Mesendoderm (in vitro differentiated cells): ENCODE results near the gene RUFY4.
A peak's percentile ranks its signal among the peaks of the same experiment; 100 is the strongest.
"Not testable (repeated sequence)": the region's sequence is repeated elsewhere in the genome, so short reads cannot be mapped to it uniquely, and the experiment has no call there.

Experiments
- DNase-seq: peaks from one replicate; pipeline ENCODE4 v3.0.0; 2013
- H2AK5ac ChIP-seq: 2 replicates; pipeline ENCODE4 v1.6.1; 2013; ENCODE audit warnings: low read length, inconsistent platforms
- H2BK120ac ChIP-seq: 2 replicates; pipeline ENCODE4 v1.6.1; 2013; ENCODE audit warnings: low read depth, mild to moderate bottlenecking, low read length, moderate library complexity, mixed read lengths
- H2BK15ac ChIP-seq: replicated peaks from 2 replicates; pipeline ENCODE4 v1.6.1; 2013; ENCODE audit warnings: low read depth, mild to moderate bottlenecking, moderate library complexity
- H2BK5ac ChIP-seq: 2 replicates; pipeline ENCODE4 v1.6.1; 2013; ENCODE audit warnings: low read length, inconsistent platforms
- H3K18ac ChIP-seq: 2 replicates; pipeline ENCODE4 v1.6.1; 2013; ENCODE audit warnings: mild to moderate bottlenecking, low read length, mixed read lengths
- H3K23ac ChIP-seq: one replicate; pipeline ENCODE4 v1.6.1; 2013; ENCODE audit warnings: low read length
- H3K27ac ChIP-seq: 2 replicates; pipeline ENCODE4 v1.5.1; 2013; ENCODE audit warnings: low read depth, mild to moderate bottlenecking, inconsistent platforms, low read length, moderate library complexity
- H3K27me3 ChIP-seq: 2 replicates; pipeline ENCODE4 v1.6.1; 2013; ENCODE audit warnings: low read length, control low read depth, mild to moderate bottlenecking, inconsistent platforms; ENCODE audit not compliant: insufficient read depth, poor library complexity
- H3K36me3 ChIP-seq: 2 replicates; pipeline ENCODE4 v1.6.1; 2013; ENCODE audit warnings: low read length, inconsistent platforms; ENCODE audit not compliant: control insufficient read depth, insufficient read depth
- H3K4ac ChIP-seq: one replicate; pipeline ENCODE4 v1.6.1; 2013; ENCODE audit warnings: low read depth, mild to moderate bottlenecking, low read length, moderate library complexity
- H3K4me1 ChIP-seq: 2 replicates; pipeline ENCODE4 v1.6.1; 2013; ENCODE audit warnings: low read depth, low read length, inconsistent platforms; ENCODE audit not compliant: control insufficient read depth
- H3K4me2 ChIP-seq: 2 replicates; pipeline ENCODE4 v1.6.1; 2013; ENCODE audit warnings: low read length
- H3K4me3 ChIP-seq: 2 replicates; pipeline ENCODE4 v1.5.1; 2013; ENCODE audit warnings: mild to moderate bottlenecking, low read length
- H3K56ac ChIP-seq: one replicate; pipeline ENCODE4 v1.6.1; 2013; ENCODE audit warnings: low read length
- H3K79me1 ChIP-seq: 2 replicates; pipeline ENCODE4 v1.6.1; 2013; ENCODE audit warnings: low read length, inconsistent platforms
- H3K79me2 ChIP-seq: 2 replicates; pipeline ENCODE4 v1.6.1; 2013; ENCODE audit warnings: mild to moderate bottlenecking, low read length; ENCODE audit not compliant: control insufficient read depth, insufficient read depth
- H3K9ac ChIP-seq: 2 replicates; pipeline ENCODE4 v1.6.1; 2013; ENCODE audit warnings: low read length, inconsistent platforms
- H4K5ac ChIP-seq: one replicate; pipeline ENCODE4 v1.6.1; 2013; ENCODE audit warnings: low read length
- H4K8ac ChIP-seq: one replicate; pipeline ENCODE4 v1.6.1; 2013; ENCODE audit warnings: low read depth, mild to moderate bottlenecking, control low read depth, low read length, moderate library complexity
- WGBS: extraction: QIAGEN DNeasy Blood & Tissue Kit; methylation state at CpG from one replicate; pipeline ENCODE4 v1.1.7; 2013; ENCODE audit warnings: low lambda C conversion rate, missing lambda C conversion rate; ENCODE audit not compliant: insufficient coverage; ENCODE audit errors: extremely low coverage; 5-methylcytosine and 5-hydroxymethylcytosine counted together

Gene RUFY4

GRCh38 chr2:218033208-218033589 lies 35.9 kb upstream of the RUFY4 start:
- H3K4me1 ChIP-seq, result no peaks in the 10 kb centered on the region
- no peak overlapping the region for H2BK5ac ChIP-seq
- H3K4ac ChIP-seq, result no peak overlapping the region
- H4K5ac ChIP-seq, result no peak overlapping the region
- no peaks in the 10 kb centered on the region for H3K79me2 ChIP-seq
- peaks cover 3% of the 10 kb centered on the region for H3K27me3 ChIP-seq
- H4K8ac ChIP-seq, result no peak overlapping the region
- H3K9ac ChIP-seq, result no peak overlapping the region
- H3K4me3 ChIP-seq, result no peak overlapping the region
- H3K23ac ChIP-seq, result no peak overlapping the region
- H2AK5ac ChIP-seq, result no peak overlapping the region
- DNase-seq, result no peak
- no peak overlapping the region for H3K18ac ChIP-seq
- no peak overlapping the region for H3K56ac ChIP-seq
- no peaks in the 10 kb centered on the region for H3K79me1 ChIP-seq
- WGBS, result no CpG with 5 or more reads among the region's 1 CpG
- H3K27ac ChIP-seq, result no peak overlapping the region
- H3K36me3 ChIP-seq, result no peaks in the 10 kb centered on the region
- no peak overlapping the region for H2BK15ac ChIP-seq
- H3K4me2 ChIP-seq, result no peak overlapping the region
- H2BK120ac ChIP-seq, result no peak overlapping the region

GRCh38 chr2:218033590-218034496 lies 35.2 kb upstream of the RUFY4 start:
- H3K36me3 ChIP-seq, result no peaks in the 10 kb centered on the region
- H3K56ac ChIP-seq, result peak overlapping the region; percentile 73
- no CpG with 5 or more reads among the region's 45 CpGs for WGBS
- H3K79me1 ChIP-seq, result no peaks in the 10 kb centered on the region
- H2BK5ac ChIP-seq, result no peak overlapping the region
- no peak overlapping the region for H3K4me3 ChIP-seq
- H3K4ac ChIP-seq, result no peak overlapping the region
- H2BK15ac ChIP-seq, result no peak overlapping the region
- no peak overlapping the region for H2AK5ac ChIP-seq
- no peak overlapping the region for H3K18ac ChIP-seq
- H3K79me2 ChIP-seq, result no peaks in the 10 kb centered on the region
- H2BK120ac ChIP-seq, result no peak overlapping the region
- peak; percentile 38 for DNase-seq
- no peaks in the 10 kb centered on the region for H3K4me1 ChIP-seq
- no peak overlapping the region for H3K23ac ChIP-seq
- no peak overlapping the region for H4K8ac ChIP-seq
- no peak overlapping the region for H3K27ac ChIP-seq
- H4K5ac ChIP-seq, result no peak overlapping the region
- H3K4me2 ChIP-seq, result peak overlapping the region; percentile 85
- peak overlapping the region; percentile 48 for H3K9ac ChIP-seq
- peaks cover 3% of the 10 kb centered on the region for H3K27me3 ChIP-seq

DNA sequence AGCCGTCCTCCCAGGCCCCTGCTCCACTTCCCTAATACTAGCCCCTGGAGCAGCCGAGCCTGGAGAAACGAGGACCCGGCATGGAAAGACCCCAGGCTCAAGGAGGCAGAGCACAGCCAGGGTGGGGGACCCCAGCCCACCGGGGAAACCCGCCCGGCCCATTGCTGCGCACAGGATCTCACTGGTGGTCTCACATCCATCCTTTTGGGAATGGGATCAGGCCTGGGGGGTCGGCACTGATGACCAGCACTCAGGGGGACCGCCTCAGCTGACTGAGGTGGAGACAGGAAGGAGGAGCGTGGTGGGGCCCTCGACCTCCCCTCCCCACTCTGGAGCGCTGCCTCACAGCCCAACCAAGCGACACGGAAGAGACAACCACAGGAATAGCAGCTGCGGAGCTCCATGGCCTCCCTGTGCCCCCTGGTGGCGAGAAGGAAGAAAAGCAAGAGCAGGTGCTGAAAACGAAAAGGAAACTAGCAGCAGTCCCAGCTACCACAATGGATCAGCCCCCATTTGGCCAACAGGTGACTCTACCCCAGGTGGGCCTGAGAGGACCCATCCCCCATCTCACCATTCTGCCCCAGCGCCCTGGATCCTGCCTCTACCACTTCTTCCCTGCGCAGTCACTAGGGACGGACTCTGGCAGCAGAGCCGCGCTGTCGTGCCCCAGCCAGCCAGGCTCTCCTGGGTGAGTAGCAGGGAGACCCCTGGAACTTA lies 34.4 kb upstream of the RUFY4 start:
- not testable (repeated sequence) for H3K23ac ChIP-seq, H2AK5ac ChIP-seq, H2BK120ac ChIP-seq, H3K79me1 ChIP-seq, H3K79me2 ChIP-seq, H3K4ac ChIP-seq, H3K27ac ChIP-seq, H3K36me3 ChIP-seq, H4K8ac ChIP-seq, H3K18ac ChIP-seq, H3K27me3 ChIP-seq, H2BK15ac ChIP-seq, H4K5ac ChIP-seq, H3K4me1 ChIP-seq, H2BK5ac ChIP-seq
- H3K4me2 ChIP-seq, result peak overlapping the region; percentile 85
- H3K9ac ChIP-seq, result peak overlapping the region; percentile 48
- H3K56ac ChIP-seq, result peak overlapping the region; percentile 74
- DNase-seq, result peak; percentile 80
- H3K4me3 ChIP-seq, result peak overlapping the region; percentile 6
- no CpG with 5 or more reads among the region's 24 CpGs for WGBS

GRCh38 chr2:218035463-218036100 lies 33.5 kb upstream of the RUFY4 start:
- no peak overlapping the region for H2BK5ac ChIP-seq
- no peak overlapping the region for H3K56ac ChIP-seq
- H2BK15ac ChIP-seq, result no peak overlapping the region
- no peak overlapping the region for H3K4me3 ChIP-seq
- H2BK120ac ChIP-seq, result no peak overlapping the region
- no peak overlapping the region for H3K9ac ChIP-seq
- no peaks in the 10 kb centered on the region for H3K79me1 ChIP-seq
- H4K5ac ChIP-seq, result no peak overlapping the region
- H4K8ac ChIP-seq, result no peak overlapping the region
- no peak for DNase-seq
- no peak overlapping the region for H3K23ac ChIP-seq
- H3K18ac ChIP-seq, result no peak overlapping the region
- no peaks in the 10 kb centered on the region for H3K36me3 ChIP-seq
- H3K79me2 ChIP-seq, result no peaks in the 10 kb centered on the region
- WGBS, result no CpG with 5 or more reads among the region's 12 CpGs
- H3K4me1 ChIP-seq, result no peaks in the 10 kb centered on the region
- H3K27ac ChIP-seq, result no peak overlapping the region
- H2AK5ac ChIP-seq, result no peak overlapping the region
- no peak overlapping the region for H3K4me2 ChIP-seq
- peaks cover 3% of the 10 kb centered on the region for H3K27me3 ChIP-seq
- H3K4ac ChIP-seq, result no peak overlapping the region

DNA sequence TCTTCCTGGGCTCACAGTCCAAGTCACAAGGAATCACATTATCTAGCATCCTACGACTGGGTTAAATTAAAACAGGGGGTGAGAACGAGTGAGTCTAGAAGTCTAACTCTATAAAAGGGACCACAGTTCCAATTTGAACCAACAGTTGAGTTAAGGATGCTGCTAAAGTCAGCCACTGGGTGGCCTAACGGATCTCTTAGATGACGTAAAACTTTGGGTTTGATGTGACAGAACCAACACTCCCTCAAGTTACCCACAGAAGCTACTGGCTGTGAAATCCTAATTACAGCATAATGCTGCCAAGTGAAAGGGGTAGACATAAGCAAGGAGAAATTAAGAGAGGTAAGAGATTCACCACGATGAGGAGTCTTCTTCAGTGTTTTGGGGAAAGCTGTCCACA lies 32.7 kb upstream of the RUFY4 start:
- no peak overlapping the region for H2AK5ac ChIP-seq
- H2BK5ac ChIP-seq, result no peak overlapping the region
- H4K5ac ChIP-seq, result no peak overlapping the region
- H3K27me3 ChIP-seq, result peaks cover 3% of the 10 kb centered on the region
- no peaks in the 10 kb centered on the region for H3K79me1 ChIP-seq
- H3K4me3 ChIP-seq, result no peak overlapping the region
- H3K79me2 ChIP-seq, result no peaks in the 10 kb centered on the region
- no peak overlapping the region for H3K18ac ChIP-seq
- H3K36me3 ChIP-seq, result no peaks in the 10 kb centered on the region
- H3K4me1 ChIP-seq, result no peaks in the 10 kb centered on the region
- no CpG with 5 or more reads among the region's 5 CpGs for WGBS
- no peak overlapping the region for H3K9ac ChIP-seq
- no peak overlapping the region for H3K4me2 ChIP-seq
- H3K56ac ChIP-seq, result no peak overlapping the region
- H2BK120ac ChIP-seq, result no peak overlapping the region
- no peak overlapping the region for H3K4ac ChIP-seq
- H4K8ac ChIP-seq, result no peak overlapping the region
- H2BK15ac ChIP-seq, result no peak overlapping the region
- H3K27ac ChIP-seq, result no peak overlapping the region
- H3K23ac ChIP-seq, result no peak overlapping the region
- DNase-seq, result no peak
